GM12873 (cell line): ENCODE measurements around the gene NOVA2.

ENCODE experiments used
- CTCF ChIP-seq: IDR thresholded peaks from 2 replicates; pipeline ENCODE4 v1.5.1; 2012; ENCODE audit warnings: low read depth, mild to moderate bottlenecking, moderate library complexity, low read length, control low read depth; ENCODE audit not compliant: insufficient read depth; ENCODE audit errors: missing control alignments

The NOVA2 gene

GRCh38 chr19:45889210-45889885 lies 84.3 kb downstream of the NOVA2 start:
- TF ChIP-seq CTCF = no peak

GRCh38 chr19:45887200-45887710 lies 86.4 kb downstream of the NOVA2 start:
- TF ChIP-seq CTCF = no peak

DNA sequence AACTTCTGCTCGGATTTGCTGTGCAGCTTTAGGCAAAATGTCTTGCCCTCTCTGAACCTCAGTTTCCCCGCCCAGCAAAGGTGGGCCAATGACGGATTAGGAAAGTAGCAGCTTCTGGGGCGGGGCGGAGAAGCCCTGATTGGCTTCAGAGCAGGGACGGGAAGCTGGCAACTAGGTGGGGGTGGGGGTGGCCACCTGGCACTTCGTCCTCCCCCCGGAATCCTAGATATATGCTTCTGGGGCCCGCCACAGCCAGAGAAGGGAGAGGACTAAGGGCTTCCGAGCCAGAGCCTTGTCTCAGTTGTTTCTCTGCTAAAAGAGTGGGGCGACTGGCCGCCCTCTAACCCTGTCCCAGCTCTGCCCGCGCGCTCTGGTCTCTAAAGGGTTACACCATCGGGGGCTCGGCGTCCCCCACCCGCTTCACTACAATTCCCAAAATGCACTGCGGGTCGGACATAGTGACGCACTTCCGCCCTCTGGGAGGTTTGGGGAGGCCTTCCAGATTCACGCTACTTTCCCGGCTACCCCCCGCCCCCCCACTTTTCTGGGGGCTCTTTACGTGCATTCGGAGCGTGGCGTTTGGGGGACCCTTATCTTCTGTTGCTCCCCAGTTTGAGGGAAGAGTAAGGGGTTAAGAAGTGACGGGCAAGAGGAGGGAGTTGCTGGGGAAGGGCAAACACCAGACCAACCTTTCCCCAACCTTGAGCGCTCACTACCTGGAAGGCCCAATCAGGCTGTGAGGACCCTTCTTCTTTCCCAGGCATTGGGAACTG lies 87.1 kb downstream of the NOVA2 start:
- no peak for TF ChIP-seq CTCF

GRCh38 chr19:45885556-45886426 lies 87.9 kb downstream of the NOVA2 start, which contains the start of gene IRF2BP1:
Gene IRF2BP1, minus strand, starts transcription at chr19:45886141. Its CDS starts 367 bp downstream, at chr19:45885774.
- TF ChIP-seq CTCF = no peak

GRCh38 chr19:45884682-45885555 lies 88.7 kb downstream of the NOVA2 start:
- no peak for TF ChIP-seq CTCF

DNA sequence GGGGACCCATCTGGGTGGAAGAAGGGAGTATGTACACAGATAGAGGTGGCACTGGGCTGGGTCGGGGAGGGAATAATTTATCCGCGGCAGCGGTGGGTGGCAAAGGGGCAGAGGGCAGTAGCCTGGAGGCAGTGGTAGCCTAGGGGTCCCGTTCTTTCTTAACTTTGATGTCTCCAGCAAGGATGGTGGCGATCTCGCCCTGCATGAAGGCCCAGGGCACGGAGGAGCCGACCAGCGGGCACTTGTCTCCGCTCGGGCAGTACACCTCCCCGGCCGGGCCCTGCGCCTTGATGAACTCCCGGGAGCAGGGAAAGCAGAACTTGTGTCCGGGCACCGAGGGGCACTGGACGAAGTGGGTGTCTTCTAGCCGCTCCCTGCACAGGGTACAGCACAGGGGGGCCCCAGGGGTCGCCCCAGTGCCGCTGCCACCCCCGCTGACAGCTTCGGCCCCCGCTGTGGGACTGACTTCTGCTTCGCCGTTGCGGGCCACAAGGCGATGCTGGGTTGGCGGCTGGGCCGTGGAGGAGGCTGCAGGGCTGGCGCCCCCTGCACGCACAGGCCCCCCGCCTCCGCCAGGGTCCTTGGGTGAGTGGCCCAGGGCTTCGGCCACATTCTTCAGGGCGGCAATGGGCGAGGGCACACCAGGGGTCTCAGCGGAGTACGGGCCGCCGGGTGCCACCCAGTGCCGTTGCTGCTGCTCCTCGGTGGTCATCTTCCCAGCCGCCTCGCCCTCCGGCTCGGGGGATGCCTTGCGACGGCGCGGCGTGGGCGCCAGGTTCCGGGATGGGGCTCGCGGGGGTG lies 89.6 kb downstream of the NOVA2 start:
- no peak for TF ChIP-seq CTCF
